ENCODE results near the gene CASKIN2. TPM values are rescaled to one million over a fixed set of nuclear protein-coding genes. Genes with fewer than 3 reads are reported as not detected.

The CASKIN2 gene
- total RNA-seq: 10 to 100 TPM; 13.7 to 46.0 (median 15.6) TPM

DNA sequence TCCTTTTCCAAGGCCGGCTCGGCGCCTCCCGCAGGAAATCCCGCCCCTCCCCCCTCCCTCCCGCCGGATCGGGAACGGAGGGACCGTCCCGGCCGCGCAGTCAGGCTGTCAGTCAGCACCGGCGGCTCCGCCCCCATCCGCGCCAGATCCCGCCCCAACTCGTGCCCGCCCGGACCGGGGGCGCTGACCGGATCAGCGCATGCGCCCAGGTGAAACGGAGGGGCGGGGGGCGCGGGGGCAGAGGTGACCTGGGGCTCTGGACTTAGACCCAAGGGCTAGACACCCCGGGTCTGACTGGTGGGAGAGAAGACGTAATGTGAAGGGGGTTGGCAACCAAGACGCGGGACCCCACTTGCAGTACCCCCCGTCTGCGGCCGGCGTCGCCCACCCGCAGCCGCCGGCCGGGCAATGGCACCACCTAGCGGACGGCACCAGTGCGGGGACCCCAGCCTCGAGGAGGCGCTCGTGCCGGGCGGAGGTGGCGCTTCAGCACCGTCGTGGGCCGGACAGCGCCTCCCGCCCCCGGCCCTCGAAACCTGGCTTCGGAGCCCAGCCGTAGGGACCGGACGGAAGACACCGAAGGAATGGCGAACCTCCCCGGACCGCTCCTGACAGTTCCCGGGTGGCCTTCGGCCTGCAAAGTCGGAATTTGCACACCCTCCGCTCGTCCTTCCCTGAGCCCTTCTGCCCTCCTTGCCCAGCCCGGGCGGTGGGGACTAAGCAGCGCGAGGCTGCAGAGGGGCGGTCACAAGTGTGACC is at the start of gene CASKIN2:
CASKIN2 (minus strand) TSS at position 42 of the 759 bp plus-strand sequence. CDS start 1,733 bp downstream, outside the sequence.
- ATAC-seq: peak; percentile 90
- no CpG with 5 or more reads among the region's 78 CpGs for whole genome bisulfite sequencing, 2 donors (ENCODE audit: low coverage in 1 of 2)
- H3K36me3 ChIP-seq: peaks cover 0 to 22% of the 10 kb centered on the region in 2 donors
- H3K27me3 ChIP-seq: no peaks in the 10 kb centered on the region
- H3K4me3 ChIP-seq: peak within 1 kb of the TSS; percentile 89 to 96
- TF ChIP-seq EP300 (IDR thresholded peaks at IDR 0.05): no peak
- TF ChIP-seq POLR2AphosphoS5 (IDR thresholded peaks at IDR 0.05): peak; percentile 33
- TF ChIP-seq POLR2A (IDR thresholded peaks at IDR 0.05): no peak
- peak in 3 of 4 experiments; percentile 98 to 99 (median 99) for TF ChIP-seq CTCF (IDR thresholded peaks at IDR 0.05)
- peaks cover 0 to 67% (median 32%) of the 10 kb centered on the region in 3 donors for H3K4me1 ChIP-seq
- no peaks in the 10 kb centered on the region for H3K9me3 ChIP-seq
- peak within 1 kb of the TSS; percentile 72 to 98 (median 90) for H3K27ac ChIP-seq

GRCh38 chr17:75565066-75565465 is 49.7 kb upstream of the CASKIN2 start:
- H3K27ac ChIP-seq: no peak overlapping the region
- TF ChIP-seq EP300 (IDR thresholded peaks at IDR 0.05) (no peak), POLR2A (IDR thresholded peaks at IDR 0.05) (no peak), POLR2AphosphoS5 (IDR thresholded peaks at IDR 0.05) (no peak), CTCF (IDR thresholded peaks at IDR 0.05) (no peak)
- WGBS, 2 donors (ENCODE audit: low coverage in 1 of 2): 83% methylated on average over 1 of the region's 7 CpGs; no CpG with 5 or more reads in 1 of the 2 donors
- ATAC-seq: no peak
- H3K36me3 ChIP-seq: peaks cover 0 to 28% of the 10 kb centered on the region in 2 donors
- H3K27me3 ChIP-seq: no peaks in the 10 kb centered on the region
- no peaks in the 10 kb centered on the region for H3K9me3 ChIP-seq
- H3K4me1 ChIP-seq: no peaks in the 10 kb centered on the region
- no peak overlapping the region for H3K4me3 ChIP-seq

DNA sequence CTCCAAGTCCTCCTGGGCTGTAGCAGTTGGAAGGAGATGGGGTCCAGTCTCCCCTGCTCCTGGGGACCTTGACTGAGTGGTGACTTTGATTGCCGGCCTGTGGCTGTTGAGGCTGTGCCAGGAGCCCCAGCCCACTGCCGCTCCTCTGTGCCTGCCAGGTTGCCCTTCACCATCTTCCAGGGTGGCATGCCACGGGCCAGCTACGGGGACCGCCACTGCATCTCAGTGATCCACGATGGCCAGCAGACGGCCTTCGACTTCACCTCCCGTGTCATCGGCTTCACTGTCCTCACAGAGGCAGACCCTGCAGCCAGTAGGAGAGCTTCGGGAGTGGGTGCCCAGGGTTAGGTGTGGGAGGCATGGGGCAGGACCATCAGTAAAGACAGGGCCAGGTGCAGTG is 48.9 kb upstream of the CASKIN2 start:
- 100% methylated on average over 1 of the region's 11 CpGs; no CpG with 5 or more reads in 1 of the 2 donors for WGBS, 2 donors (ENCODE audit: low coverage in 1 of 2)
- ATAC-seq: no peak

DNA sequence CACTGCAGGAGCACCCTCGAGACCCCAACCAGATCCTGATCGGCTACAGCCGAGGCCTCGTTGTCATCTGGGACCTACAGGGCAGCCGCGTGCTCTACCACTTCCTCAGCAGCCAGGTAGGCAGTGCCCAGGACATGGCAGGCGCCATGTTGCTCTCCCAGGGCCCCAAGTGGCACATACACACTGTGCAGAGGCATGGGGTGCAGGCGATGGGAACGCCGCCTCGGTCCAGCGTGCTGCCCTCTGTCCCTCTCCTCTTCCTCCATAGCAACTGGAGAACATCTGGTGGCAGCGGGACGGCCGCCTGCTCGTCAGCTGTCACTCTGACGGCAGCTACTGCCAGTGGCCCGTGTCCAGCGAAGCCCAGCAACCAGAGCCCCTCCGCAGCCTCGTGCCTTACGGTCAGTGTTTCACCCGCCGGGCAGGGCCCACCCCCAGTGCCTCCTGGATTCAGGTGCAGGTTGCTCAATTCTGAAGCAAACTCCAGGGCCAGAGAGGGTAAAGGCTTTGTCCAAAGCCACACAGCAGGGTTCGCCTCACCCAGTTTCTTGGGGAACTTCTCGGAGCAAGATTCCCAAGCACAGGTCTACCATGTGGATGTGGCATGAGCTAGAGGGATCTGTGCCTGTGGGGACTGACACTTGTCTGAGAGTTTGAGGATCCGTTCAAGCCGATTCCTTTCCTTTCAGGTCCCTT is 47.9 kb upstream of the CASKIN2 start:
- Histone ChIP-seq H3K27ac (no peak overlapping the region), H3K4me3 (no peak overlapping the region), H3K4me1 (no peaks in the 10 kb centered on the region), H3K27me3 (no peaks in the 10 kb centered on the region), H3K36me3 (peaks cover 0 to 28% of the 10 kb centered on the region in 2 donors), H3K9me3 (no peaks in the 10 kb centered on the region)
- no peak for ATAC-seq
- WGBS, 2 donors (ENCODE audit: low coverage in 1 of 2): 70 to 100% methylated on average over 2 of the region's 28 CpGs
- no peak for TF ChIP-seq EP300 (IDR thresholded peaks at IDR 0.05)
- no peak for TF ChIP-seq POLR2A (IDR thresholded peaks at IDR 0.05)
- TF ChIP-seq CTCF (IDR thresholded peaks at IDR 0.05): no peak
- TF ChIP-seq POLR2AphosphoS5 (IDR thresholded peaks at IDR 0.05): no peak

More for the DNA sequence above, 48.9 kb upstream of the CASKIN2 start:
- Histone ChIP-seq H3K9me3 (no peaks in the 10 kb centered on the region), H3K27me3 (no peaks in the 10 kb centered on the region), H3K4me3 (no peak overlapping the region), H3K4me1 (no peaks in the 10 kb centered on the region), H3K27ac (no peak overlapping the region), H3K36me3 (peaks cover 0 to 28% of the 10 kb centered on the region in 2 donors)
- TF ChIP-seq CTCF (IDR thresholded peaks at IDR 0.05): no peak
- no peak for TF ChIP-seq POLR2A (IDR thresholded peaks at IDR 0.05)
- no peak for TF ChIP-seq POLR2AphosphoS5 (IDR thresholded peaks at IDR 0.05)
- TF ChIP-seq EP300 (IDR thresholded peaks at IDR 0.05): no peak
